Caki2 (cell line): ENCODE data around the gene EHD3. TPM values are rescaled to one million over a fixed set of nuclear protein-coding genes. Genes with fewer than 3 reads are reported as not detected.

Experiments used
- DNase-seq: peaks from one replicate; pipeline ENCODE4 v3.0.0-alpha.2; 2015; ENCODE audit warnings: low read depth
- in situ Hi-C: cut with HindIII; loops from 2 replicates; pipeline ENCODE4 v1.10.0; 2016; ENCODE audit warnings: low sequenced_read_pairs, low pct_unique_long_range_greater_than_20kb, mixed read lengths
- total RNA-seq: library from RNA; depleted of rRNA; stranded (reverse); fragments of >200 nt; shearing (Covaris generic); gene quantifications from 2 replicates; pipeline ENCODE4 v1.2.3, GENCODE V29; 2014; ENCODE audit warnings: low replicate concordance

EHD3 gene
- total RNA-seq, 1 experiment from 2014 or later: 8.9 TPM

GRCh38 chr2:31231571-31232302 lies 2.2 kb upstream of the EHD3 start:
- in situ Hi-C loops: no loop called here
- no peak for DNase-seq

GRCh38 chr2:31232586-31232985 lies 1.4 kb upstream of the EHD3 start:
- DNase-seq: no peak
- in situ Hi-C loops: no loop called here

GRCh38 chr2:31233231-31233630 lies 721 bp upstream of the EHD3 start:
- DNase-seq: peak; percentile 17
- in situ Hi-C loops: no loop called here

- DNase-seq: no peak
- in situ Hi-C loops: no loop called here
Measured at GRCh38 chr2:31234683-31235503, 941 bp downstream of the EHD3 start.

- peak; percentile 67 for DNase-seq
- in situ Hi-C loops: no loop called here
Measured at GRCh38 chr2:31235504-31235902, 1.6 kb downstream of the EHD3 start.

GRCh38 chr2:31236433-31237205 lies 2.7 kb downstream of the EHD3 start:
- in situ Hi-C loops: no loop called here
- no peak for DNase-seq

GRCh38 chr2:31237348-31238017 lies 3.5 kb downstream of the EHD3 start:
- no peak for DNase-seq
- in situ Hi-C loops: no loop called here

GRCh38 chr2:31238126-31238905 lies 4.4 kb downstream of the EHD3 start:
- DNase-seq: no peak
- in situ Hi-C loops: no loop called here

- no peak for DNase-seq
- in situ Hi-C loops: no loop called here
Measured at GRCh38 chr2:31238906-31239592, 5.1 kb downstream of the EHD3 start.

GRCh38 chr2:31239593-31240177 lies 5.7 kb downstream of the EHD3 start:
- DNase-seq: no peak

GRCh38 chr2:31240381-31241365 lies 6.7 kb downstream of the EHD3 start:
- in situ Hi-C loops: no loop called here
- DNase-seq: no peak

More at GRCh38 chr2:31239593-31240177, 5.7 kb downstream of the EHD3 start:
- in situ Hi-C loops: no loop called here

GRCh38 chr2:31241625-31242270 lies 7.8 kb downstream of the EHD3 start:
- in situ Hi-C loops: no loop called here

GRCh38 chr2:31243053-31243452 lies 9.1 kb downstream of the EHD3 start:
- in situ Hi-C loops: no loop called here
- DNase-seq: no peak

More at GRCh38 chr2:31241625-31242270, 7.8 kb downstream of the EHD3 start:
- DNase-seq: no peak

GRCh38 chr2:31244101-31244500 lies 10.1 kb downstream of the EHD3 start:
- in situ Hi-C loops: no loop called here
- no peak for DNase-seq

- in situ Hi-C loops: no loop called here
Measured at GRCh38 chr2:31246184-31246852, 12.4 kb downstream of the EHD3 start.

More at GRCh38 chr2:31246184-31246852, 12.4 kb downstream of the EHD3 start:
- DNase-seq: peak; percentile 44
